Dermis microvascular lymphatic vessel endothelial cell (primary cell): ENCODE results near the gene SPOCK1. TPM values are rescaled to one million over a fixed set of nuclear protein-coding genes. Genes with fewer than 3 reads are reported as not detected.

Experiments
- DNase-seq, 2 donors: peaks; one replicate each; pipeline versions ENCODE4 v3.0.0 to v3.0.0-alpha.2; 2010; ENCODE audit warnings: low read depth in 2 of 2
- total RNA-seq: library from RNA; depleted of rRNA; stranded (reverse); fragments of >200 nt; gene quantifications from 2 replicates; pipeline ENCODE4 v1.2.1, GENCODE V29; 2014

Gene SPOCK1
- total RNA-seq, 1 donor from 2014 or later, result 1.3 TPM

DNA sequence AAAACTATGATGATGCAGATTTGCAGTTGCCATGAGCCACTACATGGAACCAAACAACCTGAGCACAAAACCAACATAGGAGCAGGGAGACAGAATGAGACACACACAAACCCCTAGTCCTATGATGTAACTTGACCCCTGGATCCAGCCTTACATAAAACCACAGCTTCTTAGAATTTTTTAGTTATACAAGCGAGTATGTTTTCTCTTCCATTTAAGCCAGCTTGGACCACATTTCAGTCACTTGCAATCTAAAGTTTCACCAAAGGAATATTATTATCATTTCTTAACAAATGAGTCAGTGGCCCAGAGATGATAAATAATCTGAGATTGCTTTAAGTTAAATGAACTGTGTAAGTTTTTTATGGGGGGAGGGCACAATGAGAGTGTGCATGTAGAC is 6.8 kb downstream of the SPOCK1 start:
- no peak for DNase-seq

DNA sequence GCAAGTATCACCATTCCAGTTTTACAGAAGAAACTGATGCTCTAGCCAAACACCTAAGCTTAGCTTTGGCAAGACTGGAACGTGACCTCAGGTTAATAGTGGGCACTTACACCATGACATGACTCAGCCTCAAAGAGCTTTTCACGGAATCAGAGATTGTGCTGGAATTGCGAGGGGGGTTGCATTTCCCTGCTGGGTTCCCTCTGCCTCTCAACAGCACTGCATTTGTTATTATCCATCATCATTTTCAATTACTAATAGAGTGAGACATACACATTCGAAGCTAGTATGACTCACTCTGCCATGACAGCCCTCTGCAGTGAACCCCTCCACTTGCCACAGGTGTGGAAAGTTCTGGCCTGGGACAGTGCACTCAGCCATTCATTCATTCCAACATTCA is 8.0 kb downstream of the SPOCK1 start:
- DNase-seq, result peak in 1 of 2 donors; percentile 19

DNA sequence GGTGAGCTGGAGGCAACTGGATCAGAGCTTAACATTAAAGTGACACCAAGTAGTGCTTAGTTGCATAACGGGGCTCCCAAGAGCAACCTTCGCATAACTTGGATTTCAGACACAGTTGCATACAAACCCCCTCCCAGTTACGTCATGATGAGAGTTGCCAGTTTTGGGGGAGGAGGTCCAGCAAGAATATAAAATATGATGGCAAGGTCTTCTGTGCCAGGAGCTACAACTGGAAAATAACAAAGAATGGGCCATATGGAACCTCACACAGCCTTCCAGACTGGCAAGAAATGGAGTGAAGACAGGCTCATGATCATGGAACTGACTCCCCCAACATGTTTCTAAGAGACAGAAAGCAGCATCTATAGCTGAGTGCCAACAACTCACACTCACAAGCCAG is 8.5 kb downstream of the SPOCK1 start:
- no peak for DNase-seq

DNA sequence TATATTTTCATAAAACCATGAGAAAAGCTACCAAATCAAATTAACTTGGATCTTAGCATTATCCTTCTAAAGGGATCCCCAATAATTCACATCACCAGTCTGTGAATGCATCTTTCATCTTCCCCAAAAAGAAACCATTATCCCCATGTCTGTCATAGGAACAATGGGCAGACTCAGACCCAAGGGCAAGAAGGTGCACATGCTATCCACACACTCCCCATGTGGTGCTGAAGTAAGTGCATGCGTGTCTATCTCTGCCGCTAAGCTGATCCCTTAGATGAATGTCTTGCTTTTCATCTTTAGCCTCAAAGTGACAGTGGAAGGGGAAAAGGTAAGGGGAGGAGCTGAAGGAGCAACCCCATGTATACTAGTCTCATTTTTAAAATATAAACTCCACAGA is 10.2 kb downstream of the SPOCK1 start:
- DNase-seq, result no peak

DNA sequence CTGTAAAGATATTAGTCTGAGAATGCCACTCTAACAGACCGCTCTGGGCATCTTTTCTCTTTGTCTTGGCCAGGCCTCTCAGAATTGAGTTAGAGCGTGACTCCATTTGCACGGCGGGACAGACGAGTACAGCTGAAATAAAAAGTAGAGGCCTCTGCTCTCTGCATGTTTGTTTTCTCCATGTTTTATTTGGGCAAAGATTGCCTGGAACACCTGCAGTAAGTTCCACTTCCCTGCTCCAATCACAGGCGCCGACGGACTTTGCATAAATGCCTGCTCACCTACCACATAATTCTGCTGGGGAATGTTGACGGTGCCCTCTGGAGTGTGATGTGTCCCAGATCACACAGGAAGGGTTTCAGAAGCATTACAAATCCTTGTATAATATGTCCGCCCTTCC is 10.6 kb downstream of the SPOCK1 start:
- DNase-seq, result no peak

- DNase-seq, result peak in 1 of 2 donors; percentile 82
These were observed 11.5 kb downstream of the SPOCK1 start for GRCh38 chr5:137487600-137487999.

DNA sequence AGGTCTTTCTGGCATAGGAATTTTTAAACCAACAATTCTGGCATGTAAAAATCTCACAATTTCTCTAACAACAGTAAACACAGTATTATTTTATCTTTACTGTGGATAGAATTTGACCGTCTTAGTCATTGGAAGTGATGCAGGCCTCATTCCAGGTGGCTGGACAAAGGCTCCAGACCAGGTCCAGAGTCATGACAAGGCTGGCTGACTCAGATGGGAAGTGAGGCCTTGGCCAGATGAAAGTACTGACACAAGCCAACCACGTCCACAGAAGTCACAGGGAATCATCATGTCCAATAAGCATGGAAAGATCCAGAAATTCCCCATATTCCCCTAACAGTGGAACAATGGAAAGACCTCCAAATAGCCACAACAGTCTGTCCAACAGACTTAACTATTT is 12.4 kb downstream of the SPOCK1 start:
- DNase-seq, result peak in 1 of 2 donors; percentile 83

GRCh38 chr5:137481596-137481995 is 17.5 kb downstream of the SPOCK1 start:
- no peak for DNase-seq

DNA sequence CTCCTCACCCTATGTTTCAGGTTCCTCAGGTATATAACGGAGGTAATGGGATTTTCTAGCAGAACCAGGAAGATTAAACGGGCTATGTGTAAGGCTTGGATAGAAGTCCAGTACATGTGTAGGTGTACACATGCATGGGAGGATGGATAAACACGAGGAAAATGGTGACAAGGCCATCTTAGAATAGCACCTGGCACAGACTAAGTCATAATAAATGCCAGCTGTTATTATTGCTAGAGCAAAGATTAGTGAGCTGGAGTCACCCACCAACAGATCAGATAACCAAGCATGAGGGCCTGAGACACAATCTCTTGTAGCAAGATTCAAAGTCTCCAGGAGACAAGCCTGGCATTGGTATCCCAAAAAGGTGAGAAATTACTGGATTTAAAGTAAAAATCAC is 21.1 kb downstream of the SPOCK1 start:
- DNase-seq, result no peak

- no peak for DNase-seq
These were observed 28.3 kb downstream of the SPOCK1 start for GRCh38 chr5:137470921-137471220.

DNA sequence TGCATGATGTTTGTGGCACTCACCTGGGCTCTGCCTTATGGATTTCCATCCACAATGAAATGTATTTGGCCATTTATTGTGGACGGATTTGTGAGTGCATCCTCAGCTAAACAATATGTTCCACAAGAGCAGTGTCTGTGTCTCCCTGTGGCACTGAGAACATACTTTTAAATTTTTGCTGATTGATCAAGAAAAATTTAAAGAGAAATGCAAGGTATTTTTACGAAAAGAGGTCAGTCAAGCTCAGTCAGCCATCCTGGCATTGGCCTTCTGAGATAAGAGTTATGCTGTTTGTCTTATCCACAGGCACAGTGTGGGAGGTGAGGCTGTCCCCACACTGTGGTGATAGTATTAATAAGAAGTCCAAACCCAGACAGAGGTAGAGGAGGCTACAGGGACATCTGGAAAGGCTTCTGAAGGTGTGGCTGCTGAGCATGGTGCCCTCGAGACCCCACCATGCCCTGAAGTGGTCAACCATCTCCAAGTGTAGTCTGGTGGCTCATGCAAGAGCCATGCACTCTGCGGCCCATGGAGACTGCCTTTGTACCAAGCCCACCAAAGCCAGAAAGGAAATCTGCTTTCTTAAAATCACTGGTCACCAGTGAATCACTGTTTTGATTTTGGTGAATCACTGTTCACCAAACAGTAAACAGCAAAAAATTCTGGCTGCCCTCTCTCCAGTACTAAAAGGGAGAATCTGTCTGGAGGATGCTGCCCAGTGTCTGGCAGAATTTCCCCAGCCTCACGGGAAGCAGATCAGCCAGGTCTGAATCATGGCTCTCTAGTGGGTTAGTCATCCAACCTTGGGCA is 28.8 kb downstream of the SPOCK1 start:
- peak in 1 of 2 donors; percentile 82 for DNase-seq

- DNase-seq, result no peak
These were observed 32.2 kb downstream of the SPOCK1 start for GRCh38 chr5:137466889-137467288.

DNA sequence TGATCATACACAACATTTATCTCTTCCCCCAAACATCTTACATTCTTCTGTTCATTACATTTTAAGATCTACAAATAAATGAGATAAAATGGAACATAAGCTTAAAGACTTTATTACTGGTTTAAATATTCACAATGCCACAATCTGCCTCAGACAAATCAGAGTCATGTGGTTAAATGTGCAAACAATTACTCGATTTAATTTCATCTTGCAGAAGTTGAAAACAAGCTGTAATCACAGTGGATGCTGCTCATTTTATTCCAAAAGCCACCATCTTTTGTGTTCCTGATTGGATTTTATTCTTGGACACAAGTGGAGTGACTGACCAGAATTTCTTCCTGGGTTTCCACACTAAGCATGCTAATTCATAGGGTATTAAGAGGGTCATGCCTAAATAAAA is 33.2 kb downstream of the SPOCK1 start:
- DNase-seq, result no peak

DNA sequence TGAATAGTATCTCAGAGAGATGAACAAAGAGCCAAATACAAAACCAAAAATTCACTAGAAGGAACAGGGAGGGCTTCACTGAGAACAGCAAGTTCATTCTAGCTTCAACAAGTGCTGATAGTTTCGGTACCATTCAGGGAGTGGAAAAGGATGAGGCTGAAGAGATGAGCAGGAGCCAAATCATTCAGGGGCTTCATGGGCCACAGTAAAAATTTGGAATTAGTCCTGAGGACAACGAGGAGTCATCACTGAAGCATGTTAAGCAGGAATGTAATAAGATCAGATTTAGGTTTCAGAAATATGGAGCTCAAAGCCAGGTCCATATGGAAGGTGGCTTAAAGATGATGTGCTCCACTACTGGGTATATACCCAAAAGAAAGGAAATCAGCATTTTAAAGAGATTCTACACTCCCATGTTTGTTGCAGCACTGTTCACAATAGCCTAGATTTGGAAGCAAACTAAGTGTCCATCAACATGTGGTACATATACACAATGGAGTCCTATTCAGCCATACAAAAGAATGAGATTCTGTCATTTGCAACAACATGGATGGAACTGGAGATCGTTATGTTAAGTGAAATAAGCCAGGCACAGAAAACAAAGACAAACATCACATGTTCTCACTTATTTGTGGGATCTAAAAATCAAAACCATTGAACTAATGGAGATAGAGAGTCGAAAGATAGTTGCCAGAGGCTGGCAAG is 36.2 kb downstream of the SPOCK1 start:
- no peak for DNase-seq

DNA sequence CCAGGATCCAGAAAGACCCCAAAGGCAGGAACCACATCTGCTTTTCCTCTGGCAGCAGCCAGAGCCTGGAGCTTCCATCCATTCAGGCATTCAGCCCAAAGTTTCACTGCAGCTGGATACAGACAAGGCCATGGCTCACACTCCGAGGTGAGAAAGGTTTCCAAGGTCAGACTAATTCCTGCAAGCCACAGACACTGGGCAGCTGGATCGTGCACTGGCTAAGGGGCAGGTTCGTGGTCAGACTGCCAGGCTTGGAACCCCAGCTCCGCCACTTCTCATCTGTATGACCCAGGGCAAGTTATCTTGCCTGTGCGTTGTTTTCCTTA is 36.9 kb downstream of the SPOCK1 start:
- DNase-seq, result no peak

DNA sequence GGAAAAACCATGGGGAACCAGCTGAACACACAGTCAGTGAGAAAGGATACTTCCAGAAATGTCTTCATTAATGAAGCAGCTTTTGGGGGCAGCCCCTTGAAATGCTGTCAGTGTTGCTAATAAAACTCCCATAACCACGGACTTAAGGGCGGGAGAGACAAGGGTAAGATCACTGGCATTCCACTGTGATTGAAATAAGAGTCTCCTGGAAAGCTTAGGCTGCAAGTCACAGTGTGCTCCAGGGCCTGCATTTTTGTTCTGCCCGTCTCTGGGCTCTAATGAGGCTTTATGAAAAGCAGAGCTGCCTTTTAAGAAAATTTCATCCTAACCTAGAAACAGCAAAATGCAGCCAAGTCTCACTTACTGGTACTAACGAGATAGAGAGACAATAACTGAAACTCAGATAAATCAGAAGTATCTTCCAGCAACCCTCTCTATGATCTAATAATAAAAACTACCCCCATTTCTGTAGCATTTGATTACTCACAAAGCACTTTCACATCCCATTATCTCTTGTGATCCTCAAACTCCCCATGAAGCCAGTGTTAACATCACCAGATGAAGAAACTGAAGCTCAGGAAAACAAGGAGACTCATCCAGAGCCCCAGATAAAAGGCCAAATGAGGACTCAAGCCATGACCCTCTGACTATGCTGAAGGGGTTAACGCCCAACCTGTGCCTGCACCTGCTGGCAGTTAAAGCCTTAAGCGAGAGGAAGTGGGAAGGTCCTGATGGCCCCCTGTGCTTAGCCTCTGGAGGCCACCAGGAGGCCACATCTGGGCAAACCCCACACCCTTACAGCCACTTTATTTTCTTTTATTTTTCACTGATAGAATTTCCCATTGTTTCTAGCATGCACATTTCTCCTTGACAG is 37.5 kb downstream of the SPOCK1 start:
- no peak for DNase-seq

GRCh38 chr5:137454671-137455070 is 44.5 kb downstream of the SPOCK1 start:
- no peak for DNase-seq

- peak; percentile 40 to 72 for DNase-seq
These were observed 45.5 kb downstream of the SPOCK1 start for GRCh38 chr5:137453483-137454080.

GRCh38 chr5:137450759-137451158 is 48.4 kb downstream of the SPOCK1 start:
- no peak for DNase-seq

GRCh38 chr5:137448868-137449267 is 50.3 kb downstream of the SPOCK1 start:
- no peak for DNase-seq

DNA sequence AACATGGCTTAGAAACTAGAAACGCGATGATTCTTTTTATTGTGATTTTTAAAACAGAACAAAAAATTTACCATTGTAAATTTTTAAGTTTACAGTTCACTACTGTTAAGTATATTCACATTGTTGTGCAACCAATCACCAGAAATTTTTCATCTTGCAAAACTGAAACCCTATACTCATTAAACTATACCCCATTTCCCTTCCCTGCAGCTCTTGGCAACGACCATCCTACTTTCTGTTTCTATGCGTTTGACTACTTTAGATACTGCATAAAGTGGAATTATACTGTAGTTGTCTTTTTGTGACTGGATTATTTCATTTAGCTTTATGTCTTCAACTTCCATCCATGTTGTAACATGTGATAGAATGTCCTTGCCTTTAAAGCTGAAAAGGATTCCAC is 52.5 kb downstream of the SPOCK1 start:
- no peak for DNase-seq

- DNase-seq, result no peak
These were observed 53.0 kb downstream of the SPOCK1 start for GRCh38 chr5:137446151-137446550.
